K562 (cell line): Measurements from ENCODE around the gene CELSR2.

Source experiments
- CTCF ChIP-seq, 3 experiments: IDR thresholded peaks in 2 of 3; conservative IDR thresholded peaks in 1 of 3; 2 replicates each; pipeline ENCODE4 v1.5.1; 2011 to 2012; ENCODE audit warnings: low read length in 3 of 3, mild to moderate bottlenecking in 3 of 3, control low read depth in 2 of 3, improper control_type of control experiment in 1 of 3, inconsistent platforms in 1 of 3, low read depth in 1 of 3, mixed read lengths in 1 of 3, moderate library complexity in 1 of 3; ENCODE audit not compliant: insufficient read depth in 2 of 3
- EP300 ChIP-seq: IDR thresholded peaks from 2 replicates; pipeline ENCODE4 v1.6.1; 2012; ENCODE audit warnings: low read length, improper control_type of control experiment
- HMBOX1 ChIP-seq: sonication (generic); IDR thresholded peaks from 2 replicates; pipeline ENCODE4 v1.6.1; 2016
- JUN ChIP-seq, 2 experiments: sonication (generic) in 1 of 2; formaldehyde crosslinking in 1 of 2; IDR thresholded peaks; 2 replicates each; pipeline versions ENCODE4 v1.6.1 to v1.8.0; 2012 to 2022; ENCODE audit warnings: borderline replicate concordance in 2 of 2, mild to moderate bottlenecking in 2 of 2, improper control_type of control experiment in 1 of 2, low read depth in 1 of 2, low read length in 1 of 2, missing genetic modification reagents in 1 of 2
- NFRKB ChIP-seq: fragments of 450-650 bp; IDR thresholded peaks from 2 replicates; pipeline ENCODE4 v1.6.1; 2016; ENCODE audit warnings: low read depth
- NR2C2 ChIP-seq, 2 experiments: fragments of 200-800 bp in 1 of 2; sonication (Bioruptor generic) in 1 of 2; sonication (generic) in 1 of 2; formaldehyde crosslinking in 1 of 2; IDR thresholded peaks; 2 replicates each; pipeline versions ENCODE4 v1.6.1 to v1.8.0; 2016 to 2022; ENCODE audit warnings: mild to moderate bottlenecking in 1 of 2, missing compliant biosample characterization in 1 of 2, missing genetic modification characterization in 1 of 2, missing genetic modification reagents in 1 of 2
- POLR2A ChIP-seq: fragments of 450-650 bp; conservative IDR thresholded peaks from 2 replicates; pipeline ENCODE4 v1.6.1; 2016
- REST ChIP-seq, 2 experiments: fragments of 450-650 bp; formaldehyde crosslinking in 1 of 2; IDR thresholded peaks; 2 replicates each; pipeline versions ENCODE4 v1.4.0 to v1.6.1; 2014 to 2020; ENCODE audit warnings: mild to moderate bottlenecking in 2 of 2, borderline replicate concordance in 1 of 2, low read depth in 1 of 2
- SRF ChIP-seq, 2 experiments: fragments of 250-450, 450-650 bp in 1 of 2; sonication (Bioruptor Pico) in 1 of 2; sonication (generic) in 1 of 2; formaldehyde crosslinking; IDR thresholded peaks; 2 replicates each; pipeline versions ENCODE4 v1.5.0 to v1.5.1; 2020 to 2022; ENCODE audit warnings: mild to moderate bottlenecking in 1 of 2, missing genetic modification reagents in 1 of 2
- TCF7L2 ChIP-seq: fragments of 150-350 bp; IDR thresholded peaks from 2 replicates; pipeline ENCODE4 v1.6.1; 2016; ENCODE audit warnings: low read depth, mild to moderate bottlenecking, low read length, moderate library complexity
- TSC22D4 ChIP-seq: fragments of 450-650 bp; IDR thresholded peaks from 2 replicates; pipeline ENCODE4 v1.6.1; 2016; ENCODE audit warnings: missing genetic modification characterization, missing biosample characterization, control low read depth
- ZKSCAN8 ChIP-seq: fragments of 200-800 bp; sonication (Bioruptor generic); IDR thresholded peaks from 2 replicates; pipeline ENCODE4 v1.6.1; 2016; ENCODE audit warnings: missing genetic modification characterization, missing compliant biosample characterization
- ZNF609 ChIP-seq: sonication (generic); formaldehyde crosslinking; IDR thresholded peaks from 2 replicates; pipeline ENCODE4 v1.8.1; 2023; ENCODE audit warnings: missing genetic modification reagents, mild to moderate bottlenecking, borderline replicate concordance
- TF ChIP-seq, protein P1 (sequence below): sonication (generic); formaldehyde crosslinking; IDR thresholded peaks from 2 replicates; pipeline ENCODE4 v1.8.1; 2023; ENCODE audit warnings: mild to moderate bottlenecking, missing genetic modification reagents

GRCh38 chr1:109294481-109294880 is 45.1 kb downstream of the CELSR2 start:
- TF ChIP-seq TSC22D4 (tag) (no peak), CTCF (IDR thresholded peaks at IDR 0.05 in 2 of 3, conservative IDR thresholded peaks at IDR 0.05 in 1 of 3; ENCODE audit: insufficient read depth in 2 of 3, low read depth in 1 of 3, low read length in 3 of 3) (no peak), SRF (CRISPR knock-in tag; IDR thresholded peaks at IDR 0.05) (no peak), ZKSCAN8 (CRISPR knock-in tag) (no peak), ZNF609 (CRISPR knock-in tag) (no peak), TCF7L2 (no peak), NR2C2 (CRISPR knock-in tag; IDR thresholded peaks at IDR 0.05) (no peak), NR2C2 (tag; IDR thresholded peaks at IDR 0.05) (no peak), POLR2A (no peak), REST (IDR thresholded peaks at IDR 0.05; ENCODE audit: borderline replicate concordance) (no peak), REST (CRISPR knock-in tag; IDR thresholded peaks at IDR 0.05; ENCODE audit: low read depth) (no peak), HMBOX1 (no peak), NFRKB (no peak), EP300 (no peak), JUN (IDR thresholded peaks at IDR 0.05; ENCODE audit: borderline replicate concordance, low read depth, low read length) (no peak), JUN (CRISPR knock-in tag; IDR thresholded peaks at IDR 0.05; ENCODE audit: borderline replicate concordance) (no peak)
- TF ChIP-seq, protein P1, sequence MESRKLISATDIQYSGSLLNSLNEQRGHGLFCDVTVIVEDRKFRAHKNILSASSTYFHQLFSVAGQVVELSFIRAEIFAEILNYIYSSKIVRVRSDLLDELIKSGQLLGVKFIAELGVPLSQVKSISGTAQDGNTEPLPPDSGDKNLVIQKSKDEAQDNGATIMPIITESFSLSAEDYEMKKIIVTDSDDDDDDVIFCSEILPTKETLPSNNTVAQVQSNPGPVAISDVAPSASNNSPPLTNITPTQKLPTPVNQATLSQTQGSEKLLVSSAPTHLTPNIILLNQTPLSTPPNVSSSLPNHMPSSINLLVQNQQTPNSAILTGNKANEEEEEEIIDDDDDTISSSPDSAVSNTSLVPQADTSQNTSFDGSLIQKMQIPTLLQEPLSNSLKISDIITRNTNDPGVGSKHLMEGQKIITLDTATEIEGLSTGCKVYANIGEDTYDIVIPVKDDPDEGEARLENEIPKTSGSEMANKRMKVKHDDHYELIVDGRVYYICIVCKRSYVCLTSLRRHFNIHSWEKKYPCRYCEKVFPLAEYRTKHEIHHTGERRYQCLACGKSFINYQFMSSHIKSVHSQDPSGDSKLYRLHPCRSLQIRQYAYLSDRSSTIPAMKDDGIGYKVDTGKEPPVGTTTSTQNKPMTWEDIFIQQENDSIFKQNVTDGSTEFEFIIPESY (CRISPR knock-in tag) = no peak
